NB4 (cell line): ENCODE results near the gene POLA1.

Source experiments
- DNase-seq: peaks from one replicate; pipeline ENCODE4 v3.0.0; 2010; ENCODE audit warnings: low read depth
- H3K4me3 ChIP-seq: one replicate; pipeline ENCODE4 v1.5.1; 2011; ENCODE audit warnings: mild to moderate bottlenecking, low read depth, low read length, moderate library complexity
- CTCF ChIP-seq: IDR thresholded peaks from one replicate; pipeline ENCODE4 v1.5.1; 2012; ENCODE audit warnings: low read depth, low read length
- MAX ChIP-seq: IDR thresholded peaks from 2 replicates; pipeline ENCODE4 v1.6.1; 2011; ENCODE audit warnings: low read depth, low read length
- MYC ChIP-seq: IDR thresholded peaks from 2 replicates; pipeline ENCODE4 v1.6.1; 2011; ENCODE audit warnings: low read depth, low read length
- POLR2A ChIP-seq: IDR thresholded peaks from 2 replicates; pipeline ENCODE4 v1.6.1; 2011; ENCODE audit warnings: mild to moderate bottlenecking; ENCODE audit not compliant: insufficient read length; ENCODE audit errors: extremely low read depth

The POLA1 gene

GRCh38 chrX:25028726-25029125 is 335.0 kb downstream of the POLA1 start:
- H3K4me3 ChIP-seq = no peak overlapping the region
- DNase-seq = no peak
- TF ChIP-seq CTCF = no peak
- no peak for TF ChIP-seq MYC
- no peak for TF ChIP-seq POLR2A
- TF ChIP-seq MAX = no peak

- no peak for DNase-seq
- TF ChIP-seq POLR2A (no peak), MYC (no peak), CTCF (no peak), MAX (no peak)
- H3K4me3 ChIP-seq = no peak overlapping the region
These were observed 335.6 kb downstream of the POLA1 start for GRCh38 chrX:25029288-25029825.

- TF ChIP-seq POLR2A = no peak
- no peak for TF ChIP-seq MAX
- TF ChIP-seq MYC = no peak
- no peak for TF ChIP-seq CTCF
- H3K4me3 ChIP-seq = no peak overlapping the region
- DNase-seq = no peak
These were observed 341.2 kb downstream of the POLA1 start for GRCh38 chrX:25034889-25035288.

- no peak overlapping the region for H3K4me3 ChIP-seq
- TF ChIP-seq CTCF (no peak), MAX (no peak), MYC (no peak)
- DNase-seq = no peak
These were observed 345.3 kb downstream of the POLA1 start for GRCh38 chrX:25039036-25039435.

- TF ChIP-seq POLR2A (no peak), MAX (no peak)
- no peak overlapping the region for H3K4me3 ChIP-seq
- DNase-seq = no peak
These were observed 349.5 kb downstream of the POLA1 start for GRCh38 chrX:25043192-25043591.
